VCaP (cell line): ENCODE measurements around the gene C14orf119.

Source experiments
- H3K27ac ChIP-seq: fragments of 450-650 bp; 2 replicates; pipeline ENCODE4 v1.5.1; 2017
- TF ChIP-seq, protein P1 (sequence below): fragments of 450-650 bp; conservative IDR thresholded peaks from 2 replicates; pipeline ENCODE4 v1.5.1; 2017; ENCODE audit warnings: mild to moderate bottlenecking, moderate library complexity

Gene C14orf119

DNA sequence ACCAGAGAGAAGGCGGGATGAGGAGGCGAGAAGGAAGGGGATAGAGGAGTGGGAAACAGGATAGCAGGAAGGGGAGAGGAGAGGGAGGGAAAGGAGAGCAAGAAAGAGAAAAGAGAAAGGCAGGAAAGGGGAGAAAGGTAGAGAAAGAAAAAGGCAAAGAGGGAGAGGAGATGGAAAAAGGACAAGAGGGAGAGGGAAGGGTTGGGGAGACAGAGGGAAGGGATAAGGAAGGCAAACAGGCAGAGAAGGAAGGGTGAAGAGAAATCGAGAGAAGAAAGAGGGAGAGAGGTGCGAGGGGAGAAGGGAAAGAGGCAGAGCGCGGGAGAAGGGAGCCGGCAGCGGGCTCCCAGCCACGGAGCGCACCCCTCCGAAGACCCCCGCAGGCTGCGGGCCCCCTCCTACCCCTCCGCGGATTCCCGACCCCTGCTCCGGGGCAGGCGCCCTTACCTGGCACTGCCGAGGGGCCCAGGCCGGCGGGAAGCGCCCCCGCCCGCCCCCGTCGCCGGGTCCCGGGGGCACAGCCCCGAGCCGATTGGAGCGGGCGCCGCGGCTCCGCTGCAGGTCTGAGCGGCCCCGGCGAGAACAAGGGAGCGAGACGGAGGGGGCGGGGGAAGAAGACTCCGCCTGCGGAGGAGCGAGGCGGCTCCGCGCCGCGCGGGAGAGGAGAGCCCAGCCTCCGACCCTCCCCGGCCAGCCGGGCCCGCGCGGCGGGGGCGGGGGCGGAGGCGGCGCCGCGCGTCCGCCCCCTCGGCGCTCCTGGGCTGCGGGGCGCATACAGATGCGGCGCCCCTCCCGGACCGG lies 38.1 kb upstream of the C14orf119 start, which contains the start of gene CDH24:
Gene CDH24 (minus strand): TSS at position 565 of the 801 bp plus-strand sequence. CDS start 1,787 bp downstream, outside the sequence.
- TF ChIP-seq, protein P1, sequence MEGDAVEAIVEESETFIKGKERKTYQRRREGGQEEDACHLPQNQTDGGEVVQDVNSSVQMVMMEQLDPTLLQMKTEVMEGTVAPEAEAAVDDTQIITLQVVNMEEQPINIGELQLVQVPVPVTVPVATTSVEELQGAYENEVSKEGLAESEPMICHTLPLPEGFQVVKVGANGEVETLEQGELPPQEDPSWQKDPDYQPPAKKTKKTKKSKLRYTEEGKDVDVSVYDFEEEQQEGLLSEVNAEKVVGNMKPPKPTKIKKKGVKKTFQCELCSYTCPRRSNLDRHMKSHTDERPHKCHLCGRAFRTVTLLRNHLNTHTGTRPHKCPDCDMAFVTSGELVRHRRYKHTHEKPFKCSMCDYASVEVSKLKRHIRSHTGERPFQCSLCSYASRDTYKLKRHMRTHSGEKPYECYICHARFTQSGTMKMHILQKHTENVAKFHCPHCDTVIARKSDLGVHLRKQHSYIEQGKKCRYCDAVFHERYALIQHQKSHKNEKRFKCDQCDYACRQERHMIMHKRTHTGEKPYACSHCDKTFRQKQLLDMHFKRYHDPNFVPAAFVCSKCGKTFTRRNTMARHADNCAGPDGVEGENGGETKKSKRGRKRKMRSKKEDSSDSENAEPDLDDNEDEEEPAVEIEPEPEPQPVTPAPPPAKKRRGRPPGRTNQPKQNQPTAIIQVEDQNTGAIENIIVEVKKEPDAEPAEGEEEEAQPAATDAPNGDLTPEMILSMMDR: no peak

DNA sequence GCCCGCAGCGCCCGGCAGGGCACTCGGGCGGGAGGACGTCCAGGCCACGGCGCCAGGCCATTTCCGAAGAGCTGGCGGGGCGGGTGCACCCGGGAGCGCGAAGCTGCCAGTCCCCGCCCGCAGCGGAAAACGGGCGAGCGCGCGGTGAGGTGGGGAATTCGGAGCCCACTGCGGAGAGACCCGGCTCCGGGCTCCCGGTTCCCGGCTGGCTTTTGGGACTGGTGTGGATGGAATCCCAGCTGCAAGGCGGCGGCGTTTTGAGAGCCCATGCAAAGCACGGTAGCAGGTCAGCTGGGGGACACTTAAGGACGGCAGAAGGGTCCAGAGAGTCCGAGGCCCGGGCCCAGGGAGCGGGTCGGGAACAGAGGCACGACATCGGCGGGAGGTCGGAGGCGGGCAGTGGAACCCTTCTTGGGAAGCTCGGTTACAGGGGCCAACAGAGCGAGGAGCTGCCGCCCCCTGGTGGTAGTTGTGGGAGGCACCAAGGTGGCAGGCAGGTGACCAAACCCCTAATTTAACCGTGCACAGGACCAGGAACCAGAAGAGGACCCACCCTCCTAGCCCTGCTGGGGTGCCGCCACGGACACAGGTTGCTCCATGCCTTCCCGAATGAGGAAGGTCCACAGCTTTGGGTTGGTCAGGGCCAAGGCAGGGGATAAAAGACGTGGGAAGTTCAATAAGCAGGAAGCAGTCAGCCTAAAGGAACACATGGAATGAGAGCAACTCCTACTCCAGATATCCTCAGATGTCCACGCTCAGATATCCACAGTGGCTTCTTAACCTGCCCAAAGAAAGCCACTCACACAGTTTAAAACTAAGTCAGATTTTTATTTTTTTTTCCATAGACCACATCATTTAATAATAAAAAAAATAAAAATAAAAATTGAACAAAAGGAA lies 37.3 kb upstream of the C14orf119 start:
- H3K27ac ChIP-seq: peak overlapping the region; percentile 74
- TF ChIP-seq, protein P1: peak; percentile 95

More for the DNA sequence above, 38.1 kb upstream of the C14orf119 start, which contains the start of gene CDH24:
- peak within 1 kb of the TSS; percentile 74 for H3K27ac ChIP-seq

DNA sequence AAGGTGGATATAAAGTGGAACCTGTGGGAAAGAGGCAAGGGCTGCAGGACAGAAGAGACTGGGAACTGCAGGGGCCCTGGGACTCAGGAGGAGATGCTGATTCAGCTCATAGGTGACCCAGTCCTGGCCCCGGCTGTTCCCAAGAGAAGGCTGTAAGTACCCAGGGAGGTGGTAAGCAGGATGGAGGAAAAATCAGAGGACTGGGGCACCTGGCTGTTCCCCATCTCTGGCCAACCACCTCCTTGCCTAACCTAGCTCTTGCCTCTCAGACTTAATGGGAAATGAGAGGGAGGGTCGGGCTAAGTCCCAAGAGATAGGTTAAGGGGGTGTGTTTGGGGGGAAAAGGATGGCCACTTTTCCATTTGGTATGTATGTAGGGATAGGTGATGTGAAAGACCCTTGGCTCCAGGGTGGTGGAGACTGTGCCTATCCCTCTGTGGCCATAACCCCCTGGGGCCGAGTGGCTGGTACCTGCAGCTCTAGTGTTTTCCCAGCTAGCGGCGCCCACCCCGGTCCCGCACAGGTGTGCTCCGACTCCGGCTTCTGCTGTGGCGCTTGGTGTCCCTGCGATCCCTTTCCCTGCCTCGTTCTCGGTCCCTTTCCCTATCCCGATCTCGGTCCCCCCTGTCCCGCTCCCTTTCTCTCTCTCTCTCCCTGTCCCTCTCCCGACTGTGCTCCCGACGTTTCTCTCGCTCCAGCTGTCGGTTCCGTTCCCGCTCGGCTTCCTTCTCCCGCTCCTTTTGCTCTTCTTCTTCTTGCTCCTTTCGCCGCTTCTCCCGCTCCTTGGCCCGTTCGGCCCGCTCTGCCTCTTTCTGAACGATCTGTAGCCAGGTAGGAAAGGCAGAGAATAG lies 36.4 kb upstream of the C14orf119 start:
- H3K27ac ChIP-seq: peak overlapping the region; percentile 74
- TF ChIP-seq, protein P1: no peak

DNA sequence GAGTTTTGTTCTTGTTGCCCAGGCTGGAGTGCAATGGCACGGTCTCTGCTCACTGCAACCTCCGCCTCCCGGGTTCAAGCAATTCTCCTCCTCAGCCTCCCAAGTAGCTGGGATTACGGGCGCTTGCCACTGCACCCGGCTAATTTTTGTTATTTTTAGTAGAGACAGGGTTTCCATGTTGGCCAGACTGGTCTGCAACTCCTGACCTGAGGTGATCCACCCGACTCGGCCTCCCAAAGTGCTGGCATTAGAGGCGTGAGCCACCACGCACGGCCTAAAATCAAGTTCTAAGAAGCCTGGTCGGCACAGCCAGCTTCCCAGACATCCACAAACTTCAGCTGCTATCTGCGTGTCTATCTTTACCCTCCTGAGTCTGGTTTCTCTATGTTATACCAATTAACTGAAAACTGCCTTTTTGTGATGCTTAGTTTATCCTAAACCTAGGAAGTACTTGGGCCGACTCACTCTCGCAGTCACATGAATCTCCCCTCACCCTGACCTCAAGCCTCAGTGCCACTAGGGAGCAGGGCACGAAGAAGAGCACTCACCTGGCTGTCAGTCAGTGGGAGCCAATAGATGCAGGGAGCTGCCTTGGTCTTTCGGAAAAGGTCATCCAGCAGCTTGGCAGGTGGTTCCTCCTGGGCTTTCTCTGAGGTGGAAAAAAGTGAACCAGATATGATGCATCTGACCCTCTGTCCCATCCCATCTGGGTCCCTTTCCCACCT lies 34.6 kb upstream of the C14orf119 start:
- TF ChIP-seq, protein P1: no peak
- no peak overlapping the region for H3K27ac ChIP-seq

DNA sequence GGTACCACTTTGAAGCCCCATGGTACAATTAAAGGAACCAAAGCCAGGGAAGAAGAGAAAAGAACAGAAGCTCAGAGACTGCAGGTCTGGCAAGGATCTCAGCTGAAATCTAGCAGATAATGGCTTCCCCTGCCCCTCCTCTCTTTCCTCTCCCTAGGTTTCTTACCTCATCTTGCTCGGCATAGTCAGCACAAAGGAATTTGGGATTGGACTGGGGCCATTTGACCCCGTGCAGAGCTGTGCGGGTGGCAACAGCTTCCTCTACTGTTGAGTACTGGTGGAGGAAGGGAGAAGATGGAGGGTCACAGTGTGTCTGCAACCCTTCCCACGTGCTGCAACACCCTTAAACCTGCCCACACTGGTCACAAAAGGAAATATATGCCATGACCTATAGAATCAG lies 33.3 kb upstream of the C14orf119 start:
- H3K27ac ChIP-seq: no peak overlapping the region
- TF ChIP-seq, protein P1: no peak

DNA sequence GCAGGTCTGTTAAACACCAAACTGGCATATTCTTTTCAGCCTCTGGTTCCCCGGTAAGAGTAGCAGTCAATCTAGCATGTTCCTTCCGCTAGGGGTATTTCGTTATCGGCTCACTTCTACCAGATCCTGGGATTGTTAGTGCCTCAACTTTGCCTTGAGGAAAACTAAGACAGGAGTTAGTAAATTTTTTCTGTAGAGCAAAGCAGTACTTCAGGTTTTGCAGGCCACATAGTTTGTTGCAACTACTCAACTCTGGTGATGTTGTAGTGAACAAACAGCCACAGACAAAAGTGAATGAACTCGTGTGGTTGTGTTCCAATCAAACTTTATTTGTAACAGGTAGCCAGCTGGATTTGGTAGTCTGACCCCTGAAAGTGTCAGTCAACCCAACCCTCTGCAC lies 31.7 kb upstream of the C14orf119 start:
- no peak overlapping the region for H3K27ac ChIP-seq
- TF ChIP-seq, protein P1: no peak
